KMS-11 (cell line): Measurements from ENCODE around the gene CUEDC2.

Experiments
- H2AFZ ChIP-seq: fragments of 200-600 bp; sonication (generic); 2 replicates; pipeline ENCODE4 v1.6.1; 2016; ENCODE audit warnings: antibody characterized with exemption, mixed run types, low read depth
- H3K27ac ChIP-seq: fragments of 200-600 bp; sonication (generic); 2 replicates; pipeline ENCODE4 v1.6.1; 2016; ENCODE audit warnings: mild to moderate bottlenecking, mixed run types
- H3K27me3 ChIP-seq: fragments of 200-600 bp; sonication (generic); 2 replicates; pipeline ENCODE4 v1.6.1; 2017; ENCODE audit warnings: mild to moderate bottlenecking, low read depth, mixed run types, moderate library complexity; ENCODE audit not compliant: insufficient read depth
- H3K36me3 ChIP-seq: fragments of 200-600 bp; sonication (generic); 2 replicates; pipeline ENCODE4 v1.6.1; 2017; ENCODE audit warnings: mild to moderate bottlenecking, mixed run types; ENCODE audit not compliant: insufficient read depth
- H3K4me1 ChIP-seq: fragments of 200-600 bp; sonication (generic); 2 replicates; pipeline ENCODE4 v1.6.1; 2016; ENCODE audit warnings: mild to moderate bottlenecking, low read depth, mixed run types; ENCODE audit not compliant: poor library complexity, severe bottlenecking
- H3K4me2 ChIP-seq: fragments of 200-600 bp; sonication (generic); 2 replicates; pipeline ENCODE4 v1.7.0; 2016; ENCODE audit warnings: mild to moderate bottlenecking, mixed run types
- H3K4me3 ChIP-seq: fragments of 200-600 bp; sonication (generic); IDR thresholded peaks from 2 replicates; pipeline ENCODE4 v1.6.1; 2017; ENCODE audit warnings: low read depth, low read length, mixed read lengths; ENCODE audit not compliant: insufficient read depth
- H3K79me2 ChIP-seq: fragments of 200-600 bp; sonication (generic); 2 replicates; pipeline ENCODE4 v1.6.1; 2016; ENCODE audit warnings: low read depth, mixed run types; ENCODE audit not compliant: insufficient read depth
- H3K9ac ChIP-seq: fragments of 200-600 bp; sonication (generic); 2 replicates; pipeline ENCODE4 v1.6.1; 2016; ENCODE audit warnings: mild to moderate bottlenecking, mixed run types
- H4K20me1 ChIP-seq: fragments of 200-600 bp; sonication (generic); 2 replicates; pipeline ENCODE4 v1.6.1; 2016; ENCODE audit warnings: mild to moderate bottlenecking, mixed run types; ENCODE audit not compliant: insufficient read depth
- CTCF ChIP-seq: fragments of 200-600 bp; sonication (generic); conservative IDR thresholded peaks from 2 replicates; pipeline ENCODE4 v1.6.1; 2017; ENCODE audit warnings: low read depth, mild to moderate bottlenecking, antibody characterized with exemption, low read length, moderate library complexity, mixed read lengths

CUEDC2 gene

GRCh38 chr10:102433619-102434046, 1.3 kb upstream of the CUEDC2 start:
- Histone ChIP-seq H3K27me3 (peaks cover 12% of the 10 kb centered on the region; the same call in 1 of the 2 replicates), H3K9ac (no peak overlapping the region), H3K36me3 (no peaks in the 10 kb centered on the region), H4K20me1 (no peaks in the 10 kb centered on the region), H2AFZ (0 out of 2 replicates have a peak overlapping the region, but pooled peaks have one; percentile 72), H3K79me2 (no peaks in the 10 kb centered on the region; the same call in 1 of the 2 replicates), H3K27ac (no peak overlapping the region), H3K4me1 (peaks cover 15% of the 10 kb centered on the region), H3K4me3 (no peak overlapping the region), H3K4me2 (peak overlapping the region; percentile 56; the same call in 1 of the 2 replicates)
- TF ChIP-seq CTCF = no peak

- Histone ChIP-seq H2AFZ (peak overlapping the region; percentile 72), H3K27ac (peak overlapping the region; percentile 47)
Measured at GRCh38 chr10:102431452-102432124, 786 bp downstream of the CUEDC2 start.

DNA sequence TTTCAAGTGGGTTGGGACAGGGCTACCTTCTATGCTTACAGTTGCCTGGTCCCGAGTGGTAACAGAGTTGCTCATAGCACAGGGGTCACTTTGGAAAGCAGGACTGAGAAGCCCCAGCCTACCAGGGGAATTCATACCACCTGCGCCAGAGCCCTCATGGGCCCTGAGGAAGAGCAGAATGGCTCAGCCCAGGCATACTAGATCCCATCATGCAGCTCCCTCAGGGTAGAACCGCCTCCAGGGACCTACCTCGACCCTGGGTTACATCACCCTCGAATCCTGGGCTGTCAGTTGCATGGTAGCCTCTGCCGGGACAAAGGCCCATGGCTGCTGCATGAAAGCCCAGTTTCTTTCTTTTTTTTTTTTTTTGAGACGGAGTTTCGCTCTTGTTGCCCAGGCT, 2.9 kb downstream of the CUEDC2 start:
- TF ChIP-seq CTCF = no peak
- Histone ChIP-seq H3K4me1 (peaks cover 15% of the 10 kb centered on the region), H2AFZ (no peak overlapping the region), H3K27ac (no peak overlapping the region), H3K27me3 (peaks cover 6% of the 10 kb centered on the region; the same call in 1 of the 2 replicates), H3K4me2 (no peak overlapping the region), H3K36me3 (no peaks in the 10 kb centered on the region), H4K20me1 (no peaks in the 10 kb centered on the region), H3K79me2 (no peaks in the 10 kb centered on the region; the same call in 1 of the 2 replicates), H3K4me3 (no peak overlapping the region), H3K9ac (no peak overlapping the region)

More at GRCh38 chr10:102431452-102432124, 786 bp downstream of the CUEDC2 start:
- Histone ChIP-seq H3K27me3 (peaks cover 12% of the 10 kb centered on the region; the same call in 1 of the 2 replicates), H3K36me3 (no peaks in the 10 kb centered on the region), H3K4me2 (peak overlapping the region; percentile 81), H4K20me1 (no peaks in the 10 kb centered on the region), H3K9ac (peak overlapping the region; percentile 80), H3K79me2 (no peaks in the 10 kb centered on the region; the same call in 1 of the 2 replicates), H3K4me1 (peaks cover 15% of the 10 kb centered on the region), H3K4me3 (peak overlapping the region; percentile 32)
- no peak for TF ChIP-seq CTCF

GRCh38 chr10:102426803-102427287, 5.5 kb downstream of the CUEDC2 start:
- Histone ChIP-seq H3K4me3 (no peak overlapping the region), H3K4me1 (peaks cover 18% of the 10 kb centered on the region), H3K9ac (no peak overlapping the region), H3K27ac (no peak overlapping the region), H3K4me2 (no peak overlapping the region), H2AFZ (no peak overlapping the region), H3K36me3 (no peaks in the 10 kb centered on the region), H4K20me1 (no peaks in the 10 kb centered on the region), H3K27me3 (no peaks in the 10 kb centered on the region), H3K79me2 (no peaks in the 10 kb centered on the region; the same call in 1 of the 2 replicates)
- TF ChIP-seq CTCF = no peak
